ENCODE measurements around the gene MAPK8IP1. TPM values are rescaled to one million over a fixed set of nuclear protein-coding genes. Genes with fewer than 3 reads are reported as not detected.

MAPK8IP1 gene
- polyA plus RNA-seq, 1 donor from 2014 or later, result 58.8 TPM

DNA sequence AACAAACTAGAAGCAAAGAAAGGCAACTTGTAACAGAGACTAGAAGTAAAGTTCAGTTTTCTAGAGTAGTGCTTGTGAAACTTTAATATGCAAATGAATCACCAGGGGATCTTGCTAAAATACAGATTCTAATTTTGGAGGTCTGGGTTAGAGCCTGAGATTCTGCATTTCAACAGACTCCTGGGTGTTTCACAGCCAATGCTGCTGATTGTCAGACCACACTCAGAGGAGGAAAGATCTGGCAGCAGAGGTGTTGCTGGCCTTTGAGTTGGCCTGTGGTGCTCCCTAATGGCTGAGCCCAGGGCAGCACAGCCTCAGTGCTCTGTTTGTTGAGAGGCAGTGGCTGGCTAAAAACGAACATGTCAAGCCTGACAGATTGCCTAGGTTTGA is 32.7 kb upstream of the MAPK8IP1 start:
- H4K20me1 ChIP-seq (ENCODE audit: insufficient read depth), result no peaks in the 10 kb centered on the region
- H3K27me3 ChIP-seq (ENCODE audit: insufficient read depth, low read depth, low read length), result no peaks in the 10 kb centered on the region
- no peak overlapping the region for H2AFZ ChIP-seq (ENCODE audit: low read depth, low read length)
- H3K9ac ChIP-seq (ENCODE audit: low read length), result no peak overlapping the region
- H3K4me3 ChIP-seq (ENCODE audit: low read length), result no peak overlapping the region
- no peak overlapping the region for H3K4me2 ChIP-seq (ENCODE audit: low read length)
- no peak overlapping the region for H3K27ac ChIP-seq (ENCODE audit: low read length)
- peaks cover 46% of the 10 kb centered on the region for H3K79me2 ChIP-seq (replicated peaks; ENCODE audit: insufficient read depth, low read length)
- no peaks in the 10 kb centered on the region for H3K9me3 ChIP-seq (ENCODE audit: low read length)
- no peaks in the 10 kb centered on the region for H3K36me3 ChIP-seq (ENCODE audit: insufficient read depth, low read length)
- H3F3A ChIP-seq (ENCODE audit: insufficient read depth, low read length, poor library complexity, severe bottlenecking), result no peaks in the 10 kb centered on the region
- H3K9me2 ChIP-seq (ENCODE audit: insufficient read depth, low read length), result no peaks in the 10 kb centered on the region
- TF ChIP-seq TAF1 (IDR thresholded peaks at IDR 0.05; ENCODE audit: low read depth) (no peak), RAD21 (conservative IDR thresholded peaks at IDR 0.05) (no peak), REST (IDR thresholded peaks at IDR 0.05; ENCODE audit: borderline replicate concordance) (no peak), MXI1 (conservative IDR thresholded peaks at IDR 0.05; ENCODE audit: poor library complexity, severe bottlenecking) (no peak), SMC3 (conservative IDR thresholded peaks at IDR 0.05; ENCODE audit: poor library complexity) (no peak), POLR2AphosphoS5 (IDR thresholded peaks at IDR 0.05) (no peak), EP300 (conservative IDR thresholded peaks at IDR 0.05; ENCODE audit: poor library complexity, severe bottlenecking) (no peak), EZH2 (IDR thresholded peaks at IDR 0.05; ENCODE audit: borderline replicate concordance, insufficient read depth, low read length, poor library complexity, severe bottlenecking) (no peak)
- TF ChIP-seq, protein P1, sequence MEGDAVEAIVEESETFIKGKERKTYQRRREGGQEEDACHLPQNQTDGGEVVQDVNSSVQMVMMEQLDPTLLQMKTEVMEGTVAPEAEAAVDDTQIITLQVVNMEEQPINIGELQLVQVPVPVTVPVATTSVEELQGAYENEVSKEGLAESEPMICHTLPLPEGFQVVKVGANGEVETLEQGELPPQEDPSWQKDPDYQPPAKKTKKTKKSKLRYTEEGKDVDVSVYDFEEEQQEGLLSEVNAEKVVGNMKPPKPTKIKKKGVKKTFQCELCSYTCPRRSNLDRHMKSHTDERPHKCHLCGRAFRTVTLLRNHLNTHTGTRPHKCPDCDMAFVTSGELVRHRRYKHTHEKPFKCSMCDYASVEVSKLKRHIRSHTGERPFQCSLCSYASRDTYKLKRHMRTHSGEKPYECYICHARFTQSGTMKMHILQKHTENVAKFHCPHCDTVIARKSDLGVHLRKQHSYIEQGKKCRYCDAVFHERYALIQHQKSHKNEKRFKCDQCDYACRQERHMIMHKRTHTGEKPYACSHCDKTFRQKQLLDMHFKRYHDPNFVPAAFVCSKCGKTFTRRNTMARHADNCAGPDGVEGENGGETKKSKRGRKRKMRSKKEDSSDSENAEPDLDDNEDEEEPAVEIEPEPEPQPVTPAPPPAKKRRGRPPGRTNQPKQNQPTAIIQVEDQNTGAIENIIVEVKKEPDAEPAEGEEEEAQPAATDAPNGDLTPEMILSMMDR (IDR thresholded peaks at IDR 0.05; ENCODE audit: poor library complexity, severe bottlenecking), result no peak

- Histone ChIP-seq H3K9me3 (ENCODE audit: low read length) (no peaks in the 10 kb centered on the region), H3K4me3 (ENCODE audit: low read length) (no peak overlapping the region), H3K27ac (ENCODE audit: low read length) (no peak overlapping the region), H3K4me2 (ENCODE audit: low read length) (no peak overlapping the region), H3K27me3 (ENCODE audit: insufficient read depth, low read depth, low read length) (no peaks in the 10 kb centered on the region), H4K20me1 (ENCODE audit: insufficient read depth) (no peaks in the 10 kb centered on the region), H3K9ac (ENCODE audit: low read length) (no peak overlapping the region), H2AFZ (ENCODE audit: low read depth, low read length) (no peak overlapping the region), H3K9me2 (ENCODE audit: insufficient read depth, low read length) (no peaks in the 10 kb centered on the region), H3F3A (ENCODE audit: insufficient read depth, low read length, poor library complexity, severe bottlenecking) (peaks cover 3% of the 10 kb centered on the region), H3K79me2 (replicated peaks; ENCODE audit: insufficient read depth, low read length) (peaks cover 38% of the 10 kb centered on the region), H3K36me3 (ENCODE audit: insufficient read depth, low read length) (no peaks in the 10 kb centered on the region)
- TF ChIP-seq, protein P1 (IDR thresholded peaks at IDR 0.05; ENCODE audit: poor library complexity, severe bottlenecking), result no peak
- TF ChIP-seq TAF1 (IDR thresholded peaks at IDR 0.05; ENCODE audit: low read depth), result no peak
- no peak for TF ChIP-seq RAD21 (conservative IDR thresholded peaks at IDR 0.05)
- TF ChIP-seq EZH2 (IDR thresholded peaks at IDR 0.05; ENCODE audit: borderline replicate concordance, insufficient read depth, low read length, poor library complexity, severe bottlenecking), result no peak
- no peak for TF ChIP-seq POLR2AphosphoS5 (IDR thresholded peaks at IDR 0.05)
- no peak for TF ChIP-seq EP300 (conservative IDR thresholded peaks at IDR 0.05; ENCODE audit: poor library complexity, severe bottlenecking)
- no peak for TF ChIP-seq SMC3 (conservative IDR thresholded peaks at IDR 0.05; ENCODE audit: poor library complexity)
- TF ChIP-seq REST (IDR thresholded peaks at IDR 0.05; ENCODE audit: borderline replicate concordance), result no peak
- TF ChIP-seq MXI1 (conservative IDR thresholded peaks at IDR 0.05; ENCODE audit: poor library complexity, severe bottlenecking), result no peak
Observed at GRCh38 chr11:45853332-45854219, 31.9 kb upstream of the MAPK8IP1 start.
